Thoracic aorta (tissue), 2 donors: ENCODE measurements around the gene ECE2. TPM values are rescaled to one million over a fixed set of nuclear protein-coding genes. Genes with fewer than 3 reads are reported as not detected.

Experiments used
- ATAC-seq: fragments of 150-250 bp; one replicate; pipeline ENCODE4 v1.8.0; 2017; ENCODE audit warnings: low read depth; ENCODE audit not compliant: insufficient number of reproducible peaks, low FRiP score
- DNase-seq: peaks from one replicate; pipeline ENCODE4 v3.0.0-alpha.2; 2020; ENCODE audit warnings: low spot score
- H3K27ac ChIP-seq, 2 donors: fragments of 200-600 bp; sonication (generic); 1 replicate in 1 of 2; 2 replicates in 1 of 2; pipeline ENCODE4 v1.5.1; 2016; ENCODE audit warnings: mild to moderate bottlenecking in 2 of 2, moderate library complexity in 2 of 2
- H3K27me3 ChIP-seq: fragments of 200-600 bp; sonication (generic); replicated peaks from 2 replicates; pipeline ENCODE4 v1.6.0; 2016; ENCODE audit warnings: mild to moderate bottlenecking; ENCODE audit not compliant: insufficient read depth
- H3K36me3 ChIP-seq: fragments of 200-600 bp; sonication (generic); one replicate; pipeline ENCODE4 v1.5.1; 2016
- H3K4me1 ChIP-seq, 2 donors: fragments of 200-600 bp; sonication (generic); 1 replicate in 1 of 2; 2 replicates in 1 of 2; pipeline versions ENCODE4 v1.5.1 to v1.6.0; 2016; ENCODE audit warnings: low read depth in 2 of 2, mild to moderate bottlenecking in 1 of 2; ENCODE audit not compliant: control insufficient read depth in 1 of 2
- H3K4me3 ChIP-seq: fragments of 200-600 bp; sonication (generic); 2 replicates; pipeline ENCODE4 v1.5.1; 2016; ENCODE audit warnings: mild to moderate bottlenecking
- H3K9me3 ChIP-seq: fragments of 200-600 bp; sonication (generic); 2 replicates; pipeline ENCODE4 v1.5.1; 2016
- total RNA-seq, 2 donors: library from RNA; depleted of rRNA; stranded (reverse); fragments of >200 nt; gene quantifications; one replicate each; pipeline versions ENCODE4 v1.1.0 to v1.2.3, GENCODE V29; 2016
- TF ChIP-seq, protein P1 (sequence below): fragments of 200-600 bp; sonication (generic); IDR thresholded peaks from one replicate; pipeline ENCODE4 v1.5.1; 2019; ENCODE audit warnings: antibody characterized with exemption

Gene ECE2
- total RNA-seq, 2 donors from 2014 or later = not detected

- peaks cover 97% of the 10 kb centered on the region for H3K36me3 ChIP-seq
- ATAC-seq = no peak
- peaks cover under 1 to 12% of the 10 kb centered on the region in 2 donors for H3K4me1 ChIP-seq
- DNase-seq = no peak
- no peaks in the 10 kb centered on the region for H3K9me3 ChIP-seq
- TF ChIP-seq, protein P1, sequence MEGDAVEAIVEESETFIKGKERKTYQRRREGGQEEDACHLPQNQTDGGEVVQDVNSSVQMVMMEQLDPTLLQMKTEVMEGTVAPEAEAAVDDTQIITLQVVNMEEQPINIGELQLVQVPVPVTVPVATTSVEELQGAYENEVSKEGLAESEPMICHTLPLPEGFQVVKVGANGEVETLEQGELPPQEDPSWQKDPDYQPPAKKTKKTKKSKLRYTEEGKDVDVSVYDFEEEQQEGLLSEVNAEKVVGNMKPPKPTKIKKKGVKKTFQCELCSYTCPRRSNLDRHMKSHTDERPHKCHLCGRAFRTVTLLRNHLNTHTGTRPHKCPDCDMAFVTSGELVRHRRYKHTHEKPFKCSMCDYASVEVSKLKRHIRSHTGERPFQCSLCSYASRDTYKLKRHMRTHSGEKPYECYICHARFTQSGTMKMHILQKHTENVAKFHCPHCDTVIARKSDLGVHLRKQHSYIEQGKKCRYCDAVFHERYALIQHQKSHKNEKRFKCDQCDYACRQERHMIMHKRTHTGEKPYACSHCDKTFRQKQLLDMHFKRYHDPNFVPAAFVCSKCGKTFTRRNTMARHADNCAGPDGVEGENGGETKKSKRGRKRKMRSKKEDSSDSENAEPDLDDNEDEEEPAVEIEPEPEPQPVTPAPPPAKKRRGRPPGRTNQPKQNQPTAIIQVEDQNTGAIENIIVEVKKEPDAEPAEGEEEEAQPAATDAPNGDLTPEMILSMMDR = no peak
- H3K27me3 ChIP-seq = no peaks in the 10 kb centered on the region
- H3K27ac ChIP-seq = no peak overlapping the region
- H3K4me3 ChIP-seq = no peak overlapping the region
Observed at GRCh38 chr3:184325715-184326369, 50.0 kb downstream of the ECE2 start.

DNA sequence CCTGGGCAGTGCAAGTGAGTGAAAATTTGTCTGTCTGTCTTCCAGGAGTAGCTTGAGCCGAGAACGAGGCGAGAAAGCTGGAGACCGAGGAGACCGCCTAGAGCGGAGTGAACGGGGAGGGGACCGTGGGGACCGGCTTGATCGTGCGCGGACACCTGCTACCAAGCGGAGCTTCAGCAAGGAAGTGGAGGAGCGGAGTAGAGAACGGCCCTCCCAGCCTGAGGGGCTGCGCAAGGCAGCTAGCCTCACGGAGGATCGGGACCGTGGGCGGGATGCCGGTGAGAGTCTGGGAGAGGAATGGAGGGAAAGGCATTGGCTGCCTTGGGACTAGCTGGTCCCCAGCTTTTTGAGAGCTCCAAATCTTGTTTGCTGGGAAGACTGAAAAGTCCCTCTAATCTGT lies 51.3 kb downstream of the ECE2 start:
- TF ChIP-seq, protein P1 = no peak
- DNase-seq = no peak
- no peak for ATAC-seq
- Histone ChIP-seq H3K4me1 (peaks cover 0 to 4% of the 10 kb centered on the region in 2 donors), H3K27ac (no peak overlapping the region), H3K4me3 (no peak overlapping the region), H3K36me3 (peaks cover 97% of the 10 kb centered on the region), H3K9me3 (no peaks in the 10 kb centered on the region), H3K27me3 (no peaks in the 10 kb centered on the region)

- Histone ChIP-seq H3K36me3 (peaks cover 96% of the 10 kb centered on the region), H3K4me1 (peaks cover 0 to 3% of the 10 kb centered on the region in 2 donors), H3K27me3 (no peaks in the 10 kb centered on the region), H3K9me3 (no peaks in the 10 kb centered on the region), H3K27ac (no peak overlapping the region), H3K4me3 (no peak overlapping the region)
- no peak for DNase-seq
- TF ChIP-seq, protein P1 = no peak
- ATAC-seq = no peak
Observed at GRCh38 chr3:184328516-184328915, 52.7 kb downstream of the ECE2 start.

DNA sequence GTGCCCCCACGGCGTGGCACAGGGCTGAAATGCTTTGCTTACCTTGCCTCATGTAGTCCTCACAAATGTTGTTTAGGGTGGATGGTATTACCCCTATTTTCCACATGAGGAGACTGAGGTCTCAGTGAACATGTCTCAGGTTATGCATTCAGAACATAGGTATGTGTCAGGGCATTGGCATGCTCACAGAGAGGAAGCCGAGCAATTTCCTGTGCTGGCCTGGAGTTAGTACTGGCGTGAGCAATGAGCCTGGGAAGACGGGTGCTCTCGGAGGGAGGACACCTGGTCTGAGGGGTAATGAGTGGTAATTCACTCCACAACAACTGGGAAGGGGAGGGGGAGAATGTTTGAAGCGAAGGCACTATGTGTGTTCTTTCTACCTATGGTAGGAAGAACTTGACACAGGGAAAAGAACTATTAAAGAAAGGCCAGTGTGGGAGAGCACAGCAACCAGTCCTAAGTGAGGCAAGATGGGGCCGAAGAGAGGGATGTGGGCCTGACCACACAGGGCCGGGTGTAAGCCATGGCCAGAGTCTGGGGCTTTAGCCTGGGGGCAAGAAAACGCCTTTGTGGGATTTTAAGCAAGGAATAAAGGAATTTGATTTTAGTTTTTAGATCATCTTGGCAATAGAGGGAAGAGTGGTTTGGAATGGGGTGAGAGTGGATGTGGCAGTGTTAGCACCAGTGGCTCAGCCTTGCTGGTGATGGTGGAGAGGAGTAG lies 56.7 kb downstream of the ECE2 start:
- Histone ChIP-seq H3K4me3 (no peak overlapping the region), H3K27me3 (no peaks in the 10 kb centered on the region), H3K9me3 (no peaks in the 10 kb centered on the region), H3K4me1 (peaks cover 3 to 19% of the 10 kb centered on the region in 2 donors), H3K27ac (peak overlapping the region in 1 of 2 donors; percentile 64), H3K36me3 (peaks cover 61% of the 10 kb centered on the region)
- ATAC-seq = no peak
- DNase-seq = no peak
- TF ChIP-seq, protein P1 = no peak

- Histone ChIP-seq H3K4me3 (no peak overlapping the region), H3K27ac (peak overlapping the region; percentile 3 to 64), H3K36me3 (peaks cover 55% of the 10 kb centered on the region), H3K9me3 (no peaks in the 10 kb centered on the region), H3K27me3 (no peaks in the 10 kb centered on the region), H3K4me1 (peaks cover 9 to 25% of the 10 kb centered on the region in 2 donors)
- ATAC-seq (no peak), DNase-seq (no peak)
- TF ChIP-seq, protein P1 = no peak
Observed at GRCh38 chr3:184333190-184333589, 57.4 kb downstream of the ECE2 start.
